Measurements from ENCODE around the gene LILRB4.
"Not testable (repeated sequence)": the region's sequence is repeated elsewhere in the genome, so short reads cannot be mapped to it uniquely, and the experiment has no call there.

Gene LILRB4

GRCh38 chr19:54660964-54661363 lies 1.8 kb upstream of the LILRB4 start:
- DNase-seq (peak; percentile 28), ATAC-seq (replicated peaks) (peak; percentile 80 to 81)
- peaks cover 18 to 19% of the 10 kb centered on the region in 2 donors for H3K36me3 Mint-ChIP-seq
- H3K4me1 Mint-ChIP-seq, result peaks cover 44 to 62% of the 10 kb centered on the region in 2 donors
- H3K9me3 Mint-ChIP-seq, result peaks cover 4 to 6% of the 10 kb centered on the region in 2 donors
- H3K27ac Mint-ChIP-seq, result peak overlapping the region; percentile 0
- H3K27me3 Mint-ChIP-seq, result peaks cover 0 to 9% of the 10 kb centered on the region in 2 donors
- H3K4me3 Mint-ChIP-seq, result peak overlapping the region; percentile 2 to 30

- peaks cover 41 to 62% of the 10 kb centered on the region in 2 donors for H3K4me1 Mint-ChIP-seq
- H3K4me3 Mint-ChIP-seq, result peak overlapping the region; percentile 72 to 77
- DNase-seq (peak; percentile 43), ATAC-seq (replicated peaks) (peak; percentile 56 to 59)
- peak overlapping the region; percentile 82 for H3K27ac Mint-ChIP-seq
- H3K9me3 Mint-ChIP-seq, result peaks cover 6 to 7% of the 10 kb centered on the region in 2 donors
- H3K36me3 Mint-ChIP-seq, result peaks cover 28 to 29% of the 10 kb centered on the region in 2 donors
- H3K27me3 Mint-ChIP-seq, result peaks cover 0 to 13% of the 10 kb centered on the region in 2 donors
These were observed 821 bp upstream of the LILRB4 start for GRCh38 chr19:54661846-54662481.

- Mint-ChIP-seq H3K36me3 (peaks cover 39 to 45% of the 10 kb centered on the region in 2 donors), H3K9me3 (peaks cover 14 to 20% of the 10 kb centered on the region in 2 donors), H3K4me1 (peaks cover 25 to 43% of the 10 kb centered on the region in 2 donors), H3K27me3 (peaks cover 14 to 30% of the 10 kb centered on the region in 2 donors), H3K27ac (peak overlapping the region; percentile 22), H3K4me3 (no peak overlapping the region)
- no peak for DNase-seq
- no peak for ATAC-seq (replicated peaks)
These were observed 2.7 kb downstream of the LILRB4 start for GRCh38 chr19:54665530-54665929.

GRCh38 chr19:54667217-54667616 lies 4.4 kb downstream of the LILRB4 start:
- Mint-ChIP-seq H3K9me3 (peaks cover 14 to 20% of the 10 kb centered on the region in 2 donors), H3K27me3 (peaks cover 20 to 35% of the 10 kb centered on the region in 2 donors), H3K4me1 (peaks cover 17 to 33% of the 10 kb centered on the region in 2 donors)

GRCh38 chr19:54668353-54668752 lies 5.6 kb downstream of the LILRB4 start:
- Mint-ChIP-seq H3K9me3 (peaks cover 14 to 20% of the 10 kb centered on the region in 2 donors), H3K4me1 (peaks cover 10 to 22% of the 10 kb centered on the region in 2 donors), H3K36me3 (peaks cover 39 to 41% of the 10 kb centered on the region in 2 donors), H3K27me3 (peaks cover 20 to 35% of the 10 kb centered on the region in 2 donors), H3K27ac (no peak overlapping the region), H3K4me3 (no peak overlapping the region)
- ATAC-seq (replicated peaks), result no peak
- no peak for DNase-seq

More at GRCh38 chr19:54667217-54667616, 4.4 kb downstream of the LILRB4 start:
- Mint-ChIP-seq H3K27ac (no peak overlapping the region), H3K36me3 (peaks cover 39 to 45% of the 10 kb centered on the region in 2 donors), H3K4me3 (no peak overlapping the region)
- no peak for DNase-seq
- no peak for ATAC-seq (replicated peaks)

- H3K27me3 Mint-ChIP-seq, result peaks cover 20 to 28% of the 10 kb centered on the region in 2 donors
- no peak overlapping the region for H3K4me3 Mint-ChIP-seq
- peaks cover 14 to 20% of the 10 kb centered on the region in 2 donors for H3K9me3 Mint-ChIP-seq
- no peak for ATAC-seq (replicated peaks)
- H3K4me1 Mint-ChIP-seq, result peaks cover 4 to 6% of the 10 kb centered on the region in 2 donors
- DNase-seq, result no peak
- no peak overlapping the region for H3K27ac Mint-ChIP-seq
- peaks cover 27% of the 10 kb centered on the region in 2 donors for H3K36me3 Mint-ChIP-seq
These were observed 8.0 kb downstream of the LILRB4 start for GRCh38 chr19:54670576-54671357.

- peaks cover 22 to 27% of the 10 kb centered on the region in 2 donors for H3K27me3 Mint-ChIP-seq
- no peak for DNase-seq
- peaks cover 9% of the 10 kb centered on the region in 2 donors for H3K9me3 Mint-ChIP-seq
- H3K4me1 Mint-ChIP-seq, result peaks cover 4 to 12% of the 10 kb centered on the region in 2 donors
- H3K27ac Mint-ChIP-seq, result no peak overlapping the region
- H3K4me3 Mint-ChIP-seq, result no peak overlapping the region
- H3K36me3 Mint-ChIP-seq, result peaks cover 2 to 3% of the 10 kb centered on the region in 2 donors
- ATAC-seq (replicated peaks), result no peak
These were observed 10.4 kb downstream of the LILRB4 start for GRCh38 chr19:54673222-54673621.

- Mint-ChIP-seq H3K36me3 (peaks cover 0 to 2% of the 10 kb centered on the region in 2 donors), H3K9me3 (peaks cover 5 to 6% of the 10 kb centered on the region in 2 donors), H3K4me3 (no peak overlapping the region), H3K27me3 (peaks cover 28 to 35% of the 10 kb centered on the region in 2 donors), H3K4me1 (peaks cover 4 to 12% of the 10 kb centered on the region in 2 donors), H3K27ac (no peak overlapping the region)
- peak; percentile 29 to 41 for ATAC-seq (replicated peaks)
- no peak for DNase-seq
These were observed 11.3 kb downstream of the LILRB4 start for GRCh38 chr19:54674021-54674617.

- H3K27ac Mint-ChIP-seq, H3K9me3 Mint-ChIP-seq, H3K4me3 Mint-ChIP-seq, H3K4me1 Mint-ChIP-seq, DNase-seq, H3K36me3 Mint-ChIP-seq: not testable (repeated sequence)
- peak; percentile 53 to 64 for ATAC-seq (replicated peaks)
- peaks cover 18 to 22% of the 10 kb centered on the region in 2 donors for H3K27me3 Mint-ChIP-seq
These were observed 13.5 kb downstream of the LILRB4 start for GRCh38 chr19:54676210-54676834.

GRCh38 chr19:54677217-54677616 lies 14.4 kb downstream of the LILRB4 start:
- no peak overlapping the region for H3K27ac Mint-ChIP-seq
- no peaks in the 10 kb centered on the region for H3K9me3 Mint-ChIP-seq
- peaks cover 23 to 29% of the 10 kb centered on the region in 2 donors for H3K27me3 Mint-ChIP-seq
- no peaks in the 10 kb centered on the region for H3K36me3 Mint-ChIP-seq
- no peak overlapping the region for H3K4me3 Mint-ChIP-seq
- peaks cover 1 to 6% of the 10 kb centered on the region in 2 donors for H3K4me1 Mint-ChIP-seq
- no peak for DNase-seq
- no peak for ATAC-seq (replicated peaks)

GRCh38 chr19:54681596-54681995 lies 18.8 kb downstream of the LILRB4 start:
- H3K27ac Mint-ChIP-seq; H3K4me3 Mint-ChIP-seq; H3K4me1 Mint-ChIP-seq; H3K9me3 Mint-ChIP-seq; ATAC-seq (replicated peaks); H3K36me3 Mint-ChIP-seq; DNase-seq: not testable (repeated sequence)
- H3K27me3 Mint-ChIP-seq, result peaks cover 39 to 56% of the 10 kb centered on the region in 2 donors

- Mint-ChIP-seq H3K27ac (no peak overlapping the region), H3K4me3 (no peak overlapping the region), H3K36me3 (no peaks in the 10 kb centered on the region), H3K4me1 (peaks cover 0 to 4% of the 10 kb centered on the region in 2 donors), H3K9me3 (peaks cover 0 to 2% of the 10 kb centered on the region in 2 donors), H3K27me3 (peaks cover 39 to 57% of the 10 kb centered on the region in 2 donors)
- no peak for ATAC-seq (replicated peaks)
- no peak for DNase-seq
These were observed 19.6 kb downstream of the LILRB4 start for GRCh38 chr19:54682306-54682856.

GRCh38 chr19:54684527-54684926 lies 21.7 kb downstream of the LILRB4 start:
- H3K9me3 Mint-ChIP-seq, result peaks cover 0 to 2% of the 10 kb centered on the region in 2 donors
- H3K4me1 Mint-ChIP-seq, result no peaks in the 10 kb centered on the region
- ATAC-seq (replicated peaks) (no peak), DNase-seq (no peak)
- no peak overlapping the region for H3K27ac Mint-ChIP-seq
- no peaks in the 10 kb centered on the region for H3K36me3 Mint-ChIP-seq
- no peak overlapping the region for H3K4me3 Mint-ChIP-seq
- peaks cover 35 to 53% of the 10 kb centered on the region in 2 donors for H3K27me3 Mint-ChIP-seq

Data from stimulated activated naive B cell treated with anti-CD40 and anti-IgM and Interleukin-4, amounts not matched to agents 10 μg/mL and 1 μg/mL and 100 μg/mL, for 72 hours (primary cell).